Measurements from ENCODE around the gene SNCAIP.

DNA sequence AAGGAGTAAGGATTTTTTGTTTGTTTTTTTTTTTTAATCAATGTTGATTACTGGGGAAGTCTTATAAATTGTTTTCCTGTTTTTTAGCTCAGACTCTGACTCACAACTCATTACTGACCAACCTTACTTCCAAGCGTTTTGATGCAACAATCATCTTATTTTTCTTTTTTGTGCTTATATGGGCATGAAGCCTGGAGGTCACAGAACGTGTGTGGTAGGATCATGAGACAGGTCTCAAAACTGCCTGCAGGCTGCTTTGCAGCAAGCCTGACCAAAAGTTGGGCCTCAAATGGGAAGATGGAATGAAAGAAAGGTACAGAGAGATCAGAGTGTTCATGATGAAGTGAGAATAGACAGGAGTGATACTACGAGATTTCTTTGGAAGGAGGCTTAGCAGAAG, 38.5 kb downstream of the SNCAIP start:
- TF ChIP-seq CTCF (IDR thresholded peaks at IDR 0.05) (no peak), POLR2A (IDR thresholded peaks at IDR 0.05) (no peak)

Data from lower leg skin (tissue), 3 donors.